Measurements from ENCODE around the gene HOOK1. TPM values are rescaled to one million over a fixed set of nuclear protein-coding genes. Genes with fewer than 3 reads are reported as not detected.

Gene HOOK1
- total RNA-seq, 2 experiments from 2014 or later, result 4.0 to 6.2 TPM

- H3K4me1 Mint-ChIP-seq (ENCODE audit: low read depth), result no peaks in the 10 kb centered on the region
- ATAC-seq (no peak), DNase-seq (no peak)
- H3K36me3 Mint-ChIP-seq (ENCODE audit: low read depth), result peaks cover 3% of the 10 kb centered on the region
- no peak overlapping the region for H3K4me3 Mint-ChIP-seq
- ChIA-PET POLR2A (no interaction called here), CTCF (no interaction called here)
- no peaks in the 10 kb centered on the region for H3K27me3 Mint-ChIP-seq (ENCODE audit: low read depth)
- H3K9me3 Mint-ChIP-seq (ENCODE audit: insufficient read depth), result no peaks in the 10 kb centered on the region
- H3K27ac Mint-ChIP-seq, result no peak overlapping the region
Measured at GRCh38 chr1:59871746-59872145, 57.0 kb downstream of the HOOK1 start.

- ATAC-seq (no peak), DNase-seq (no peak)
- Mint-ChIP-seq H3K36me3 (ENCODE audit: low read depth) (peaks cover 6% of the 10 kb centered on the region), H3K27ac (no peak overlapping the region), H3K4me1 (ENCODE audit: low read depth) (no peaks in the 10 kb centered on the region), H3K27me3 (ENCODE audit: low read depth) (no peaks in the 10 kb centered on the region), H3K9me3 (ENCODE audit: insufficient read depth) (peaks cover 10% of the 10 kb centered on the region), H3K4me3 (no peak overlapping the region)
- ChIA-PET CTCF (interaction anchor here (2.2 to 7.6 kb wide), 2 partner anchors 25 to 70 kb away, joined by 11 to 108 read pairs; no protein-coding TSS in a partner anchor), POLR2A (no interaction called here)
Measured at GRCh38 chr1:59877108-59877682, 62.4 kb downstream of the HOOK1 start.

GRCh38 chr1:59878370-59878769 lies 63.6 kb downstream of the HOOK1 start:
- peaks cover 6% of the 10 kb centered on the region for H3K36me3 Mint-ChIP-seq (ENCODE audit: low read depth)
- ATAC-seq, result no peak
- no peak overlapping the region for H3K27ac Mint-ChIP-seq
- no peaks in the 10 kb centered on the region for H3K27me3 Mint-ChIP-seq (ENCODE audit: low read depth)
- ChIA-PET CTCF (interaction anchor here (0.7 to 7.6 kb wide), 8 partner anchors 15 to 93 kb away, joined by 3 to 108 read pairs (median 7); no protein-coding TSS in a partner anchor), POLR2A (no interaction called here)
- no peak overlapping the region for H3K4me3 Mint-ChIP-seq
- H3K4me1 Mint-ChIP-seq (ENCODE audit: low read depth), result no peaks in the 10 kb centered on the region
- H3K9me3 Mint-ChIP-seq (ENCODE audit: insufficient read depth), result peaks cover 10% of the 10 kb centered on the region
- no peak for DNase-seq

DNA sequence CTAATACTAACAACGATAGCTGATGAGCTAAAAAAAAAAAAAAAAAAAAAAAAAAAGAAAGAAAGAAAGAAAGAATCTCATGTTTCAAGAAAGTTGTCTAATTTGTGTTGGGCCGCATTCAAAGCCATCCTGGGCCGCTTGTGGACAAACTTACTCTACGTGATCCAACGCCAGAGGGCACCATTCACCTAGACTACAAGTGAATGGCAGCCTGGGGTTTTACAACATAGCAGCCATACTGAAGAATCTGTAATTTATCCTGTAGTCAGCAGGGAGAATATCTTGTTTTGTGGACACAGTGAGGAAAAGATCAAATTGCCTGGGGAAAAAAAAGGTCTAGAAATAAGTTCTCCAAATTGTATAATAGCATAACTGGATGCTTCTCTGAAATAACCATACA lies 64.8 kb downstream of the HOOK1 start:
- Mint-ChIP-seq H3K27ac (no peak overlapping the region), H3K9me3 (ENCODE audit: insufficient read depth) (peaks cover 10% of the 10 kb centered on the region), H3K4me1 (ENCODE audit: low read depth) (no peaks in the 10 kb centered on the region), H3K4me3 (no peak overlapping the region), H3K36me3 (ENCODE audit: low read depth) (peaks cover 4% of the 10 kb centered on the region), H3K27me3 (ENCODE audit: low read depth) (no peaks in the 10 kb centered on the region)
- ChIA-PET CTCF (interaction anchor here (1.3 to 7.6 kb wide), 4 partner anchors 13 to 70 kb away, joined by 9 to 108 read pairs (median 11); no protein-coding TSS in a partner anchor), POLR2A (interaction anchor here (0.8 kb wide), 1 partner anchor 68 kb away, joined by 3 read pairs; no protein-coding TSS in a partner anchor)
- ATAC-seq (peak; percentile 75), DNase-seq (peak; percentile 74)

DNA sequence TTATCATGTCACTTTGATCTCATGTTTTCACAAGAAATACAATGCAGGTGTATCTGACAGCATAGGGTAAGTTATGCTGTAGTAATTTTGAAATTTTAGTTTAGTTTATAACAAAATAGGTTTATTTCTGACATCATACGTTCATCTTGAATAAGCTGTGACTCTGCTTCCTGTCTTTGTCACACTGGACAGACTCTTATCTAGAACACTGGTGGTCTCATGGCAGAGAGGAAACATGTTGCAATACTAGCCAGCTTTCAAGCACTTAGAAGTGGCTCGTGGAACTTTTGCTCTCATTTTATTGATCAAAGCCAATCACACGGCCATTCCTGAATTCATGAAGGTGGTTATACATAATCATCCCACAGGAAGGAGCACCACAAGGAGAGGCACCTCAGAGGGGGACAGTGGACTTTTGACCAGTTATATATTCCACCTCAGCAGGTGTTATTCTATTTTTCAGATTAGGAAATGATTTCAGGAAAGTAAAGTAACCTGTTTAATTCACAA lies 65.3 kb downstream of the HOOK1 start:
- no peaks in the 10 kb centered on the region for H3K27me3 Mint-ChIP-seq (ENCODE audit: low read depth)
- DNase-seq (no peak), ATAC-seq (no peak)
- H3K27ac Mint-ChIP-seq, result no peak overlapping the region
- no peaks in the 10 kb centered on the region for H3K4me1 Mint-ChIP-seq (ENCODE audit: low read depth)
- ChIA-PET POLR2A (no interaction called here), CTCF (interaction anchor here (0.6 to 7.6 kb wide), 5 partner anchors 13 to 70 kb away, joined by 3 to 108 read pairs (median 9); no protein-coding TSS in a partner anchor)
- H3K4me3 Mint-ChIP-seq, result no peak overlapping the region
- peaks cover 4% of the 10 kb centered on the region for H3K36me3 Mint-ChIP-seq (ENCODE audit: low read depth)
- peaks cover 10% of the 10 kb centered on the region for H3K9me3 Mint-ChIP-seq (ENCODE audit: insufficient read depth)

GRCh38 chr1:59880735-59881134 lies 66.0 kb downstream of the HOOK1 start:
- ChIA-PET CTCF (interaction anchor here (1.0 to 7.6 kb wide), 4 partner anchors 12 to 69 kb away, joined by 3 to 108 read pairs (median 9); no protein-coding TSS in a partner anchor), POLR2A (no interaction called here)
- ATAC-seq (no peak), DNase-seq (no peak)
- H3K36me3 Mint-ChIP-seq (ENCODE audit: low read depth), result peaks cover 4% of the 10 kb centered on the region
- H3K4me1 Mint-ChIP-seq (ENCODE audit: low read depth), result no peaks in the 10 kb centered on the region
- H3K27me3 Mint-ChIP-seq (ENCODE audit: low read depth), result no peaks in the 10 kb centered on the region
- H3K4me3 Mint-ChIP-seq, result no peak overlapping the region
- peaks cover 10% of the 10 kb centered on the region for H3K9me3 Mint-ChIP-seq (ENCODE audit: insufficient read depth)
- H3K27ac Mint-ChIP-seq, result no peak overlapping the region

- Mint-ChIP-seq H3K9me3 (ENCODE audit: insufficient read depth) (peaks cover 13% of the 10 kb centered on the region), H3K27ac (no peak overlapping the region), H3K27me3 (ENCODE audit: low read depth) (no peaks in the 10 kb centered on the region), H3K4me1 (ENCODE audit: low read depth) (no peaks in the 10 kb centered on the region), H3K36me3 (ENCODE audit: low read depth) (no peaks in the 10 kb centered on the region), H3K4me3 (no peak overlapping the region)
- ATAC-seq (no peak), DNase-seq (no peak)
- ChIA-PET CTCF (interaction anchor here (1.2 kb wide), 1 partner anchor 62 kb away, joined by 9 read pairs; no protein-coding TSS in a partner anchor), POLR2A (no interaction called here)
Measured at GRCh38 chr1:59885160-59885832, 70.5 kb downstream of the HOOK1 start.

GRCh38 chr1:59892841-59893811 lies 78.4 kb downstream of the HOOK1 start:
- ChIA-PET CTCF (interaction anchor here (0.6 to 2.4 kb wide), 8 partner anchors 9 to 1832 kb away, joined by 3 to 26 read pairs (median 4); partner anchors contain the start of gene TM2D1), POLR2A (no interaction called here)
- H3K27ac Mint-ChIP-seq, result peak overlapping the region; percentile 77
- H3K27me3 Mint-ChIP-seq (ENCODE audit: low read depth), result no peaks in the 10 kb centered on the region
- peaks cover 14% of the 10 kb centered on the region for H3K4me1 Mint-ChIP-seq (ENCODE audit: low read depth)
- peak overlapping the region; percentile 9 for H3K4me3 Mint-ChIP-seq
- peaks cover 16% of the 10 kb centered on the region for H3K9me3 Mint-ChIP-seq (ENCODE audit: insufficient read depth)
- peak; percentile 33 for ATAC-seq
- no peaks in the 10 kb centered on the region for H3K36me3 Mint-ChIP-seq (ENCODE audit: low read depth)
- DNase-seq, result peak; percentile 21

GRCh38 chr1:59897165-59897564 lies 82.4 kb downstream of the HOOK1 start:
- no peaks in the 10 kb centered on the region for H3K9me3 Mint-ChIP-seq (ENCODE audit: insufficient read depth)
- ChIA-PET POLR2A (no interaction called here), CTCF (interaction anchor here (2.9 kb wide), 1 partner anchor 50 kb away, joined by 10 read pairs; no protein-coding TSS in a partner anchor)
- ATAC-seq, result no peak
- H3K36me3 Mint-ChIP-seq (ENCODE audit: low read depth), result no peaks in the 10 kb centered on the region
- no peak overlapping the region for H3K4me3 Mint-ChIP-seq
- H3K27me3 Mint-ChIP-seq (ENCODE audit: low read depth), result no peaks in the 10 kb centered on the region
- DNase-seq, result no peak
- H3K27ac Mint-ChIP-seq, result no peak overlapping the region
- H3K4me1 Mint-ChIP-seq (ENCODE audit: low read depth), result peaks cover 14% of the 10 kb centered on the region

- no peaks in the 10 kb centered on the region for H3K36me3 Mint-ChIP-seq (ENCODE audit: low read depth)
- ChIA-PET POLR2A (no interaction called here), CTCF (no interaction called here)
- no peak for DNase-seq
- H3K27ac Mint-ChIP-seq, result no peak overlapping the region
- no peaks in the 10 kb centered on the region for H3K27me3 Mint-ChIP-seq (ENCODE audit: low read depth)
- H3K4me3 Mint-ChIP-seq, result no peak overlapping the region
- no peak for ATAC-seq
- H3K4me1 Mint-ChIP-seq (ENCODE audit: low read depth), result peaks cover 1% of the 10 kb centered on the region
- no peaks in the 10 kb centered on the region for H3K9me3 Mint-ChIP-seq (ENCODE audit: insufficient read depth)
Measured at GRCh38 chr1:59898927-59899326, 84.2 kb downstream of the HOOK1 start.

- DNase-seq, result no peak
- Mint-ChIP-seq H3K27me3 (ENCODE audit: low read depth) (no peaks in the 10 kb centered on the region), H3K4me3 (no peak overlapping the region), H3K36me3 (ENCODE audit: low read depth) (no peaks in the 10 kb centered on the region), H3K27ac (no peak overlapping the region), H3K9me3 (ENCODE audit: insufficient read depth) (no peaks in the 10 kb centered on the region), H3K4me1 (ENCODE audit: low read depth) (no peaks in the 10 kb centered on the region)
- no peak for ATAC-seq
- ChIA-PET POLR2A (no interaction called here), CTCF (interaction anchor here (1.2 to 4.1 kb wide), 3 partner anchors 22 to 46 kb away, joined by 3 to 51 read pairs (median 11); no protein-coding TSS in a partner anchor)
Measured at GRCh38 chr1:59900640-59901039, 85.9 kb downstream of the HOOK1 start.

Measured in activated CD8-positive, alpha-beta T cell treated with anti-CD3 and anti-CD28 coated beads, Interleukin-2, amount 10 ng/mL, durations not matched to agents 7 days and 5 days (primary cell).